Measurements from ENCODE around the gene SPDYE1. TPM values are rescaled to one million over a fixed set of nuclear protein-coding genes. Genes with fewer than 3 reads are reported as not detected.

Gene SPDYE1
- total RNA-seq, 1 donor from 2014 or later: not detected

DNA sequence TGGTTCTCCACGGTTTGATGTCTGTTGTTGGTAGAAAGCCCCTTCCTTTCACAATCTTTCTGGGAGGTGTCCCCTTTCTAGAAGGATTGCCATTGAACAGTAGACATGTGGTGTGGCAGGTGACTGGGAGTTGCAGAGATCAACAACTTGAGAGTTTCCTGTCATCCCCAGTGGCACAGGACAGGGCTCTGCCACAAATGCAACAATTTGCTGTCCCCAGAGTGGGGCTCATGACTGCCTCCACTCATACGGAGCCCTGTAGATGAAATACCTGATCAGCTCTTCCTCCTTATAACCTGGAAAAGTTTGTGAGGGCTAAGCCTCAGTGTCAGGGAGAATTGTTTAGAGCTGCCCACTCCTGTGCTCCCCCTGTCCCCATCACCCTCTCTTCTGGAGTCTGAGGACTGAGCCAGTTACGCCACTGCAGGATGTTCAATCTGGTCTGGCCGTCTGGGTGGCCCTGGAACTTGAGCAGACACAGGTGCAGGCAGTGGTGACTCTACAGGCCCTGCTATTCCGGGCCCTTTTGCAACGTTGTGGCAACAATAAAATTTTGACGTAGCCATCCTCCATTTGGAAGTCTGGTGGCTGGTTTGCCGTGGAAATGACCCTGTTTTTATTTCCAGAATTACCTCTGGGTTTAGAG lies 53.3 kb downstream of the SPDYE1 start:
- no peak overlapping the region for H3K4me3 Mint-ChIP-seq (ENCODE audit: unreplicated experiment)
- H3K27ac Mint-ChIP-seq (ENCODE audit: unreplicated experiment): no peak overlapping the region
- H3K4me1 Mint-ChIP-seq (ENCODE audit: low read depth, unreplicated experiment): peaks cover 14% of the 10 kb centered on the region
- Histone ChIP-seq H3K4me3 (ENCODE audit: insufficient read depth, low read depth, low read length) (no peak overlapping the region), H3K4me1 (ENCODE audit: insufficient read depth, low read length) (peaks cover under 1% of the 10 kb centered on the region), H2AFZ (ENCODE audit: low read depth, low read length) (no peak overlapping the region), H3K9ac (ENCODE audit: low read length) (no peak overlapping the region), H3K4me2 (ENCODE audit: low read length) (no peak overlapping the region), H3K27me3 (ENCODE audit: insufficient read depth, low read length) (no peaks in the 10 kb centered on the region), H3K79me2 (ENCODE audit: insufficient read depth, low read length) (peaks cover 71% of the 10 kb centered on the region), H3K36me3 (ENCODE audit: insufficient read depth, low read length) (peaks cover 36% of the 10 kb centered on the region), H4K20me1 (ENCODE audit: insufficient read depth, low read length) (peaks cover 75% of the 10 kb centered on the region), H3K9me3 (ENCODE audit: insufficient read depth, low read depth, low read length) (no peaks in the 10 kb centered on the region), H3K27ac (ENCODE audit: low read depth, low read length) (no peak overlapping the region)
- DNase-seq (ENCODE audit: low read depth): no peak
- no peaks in the 10 kb centered on the region for H3K9me3 Mint-ChIP-seq (ENCODE audit: unreplicated experiment)
- H3K27me3 Mint-ChIP-seq (ENCODE audit: low read depth, unreplicated experiment): no peaks in the 10 kb centered on the region
- FAIRE-seq: no peak
- no peak for TF ChIP-seq EZH2 (IDR thresholded peaks at IDR 0.05; ENCODE audit: insufficient read depth, low read length)
- TF ChIP-seq, protein P1, sequence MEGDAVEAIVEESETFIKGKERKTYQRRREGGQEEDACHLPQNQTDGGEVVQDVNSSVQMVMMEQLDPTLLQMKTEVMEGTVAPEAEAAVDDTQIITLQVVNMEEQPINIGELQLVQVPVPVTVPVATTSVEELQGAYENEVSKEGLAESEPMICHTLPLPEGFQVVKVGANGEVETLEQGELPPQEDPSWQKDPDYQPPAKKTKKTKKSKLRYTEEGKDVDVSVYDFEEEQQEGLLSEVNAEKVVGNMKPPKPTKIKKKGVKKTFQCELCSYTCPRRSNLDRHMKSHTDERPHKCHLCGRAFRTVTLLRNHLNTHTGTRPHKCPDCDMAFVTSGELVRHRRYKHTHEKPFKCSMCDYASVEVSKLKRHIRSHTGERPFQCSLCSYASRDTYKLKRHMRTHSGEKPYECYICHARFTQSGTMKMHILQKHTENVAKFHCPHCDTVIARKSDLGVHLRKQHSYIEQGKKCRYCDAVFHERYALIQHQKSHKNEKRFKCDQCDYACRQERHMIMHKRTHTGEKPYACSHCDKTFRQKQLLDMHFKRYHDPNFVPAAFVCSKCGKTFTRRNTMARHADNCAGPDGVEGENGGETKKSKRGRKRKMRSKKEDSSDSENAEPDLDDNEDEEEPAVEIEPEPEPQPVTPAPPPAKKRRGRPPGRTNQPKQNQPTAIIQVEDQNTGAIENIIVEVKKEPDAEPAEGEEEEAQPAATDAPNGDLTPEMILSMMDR (IDR thresholded peaks at IDR 0.05; ENCODE audit: insufficient read depth, low read depth, low read length): no peak
- H3K36me3 Mint-ChIP-seq (ENCODE audit: low read depth, unreplicated experiment): peaks cover 24% of the 10 kb centered on the region

DNA sequence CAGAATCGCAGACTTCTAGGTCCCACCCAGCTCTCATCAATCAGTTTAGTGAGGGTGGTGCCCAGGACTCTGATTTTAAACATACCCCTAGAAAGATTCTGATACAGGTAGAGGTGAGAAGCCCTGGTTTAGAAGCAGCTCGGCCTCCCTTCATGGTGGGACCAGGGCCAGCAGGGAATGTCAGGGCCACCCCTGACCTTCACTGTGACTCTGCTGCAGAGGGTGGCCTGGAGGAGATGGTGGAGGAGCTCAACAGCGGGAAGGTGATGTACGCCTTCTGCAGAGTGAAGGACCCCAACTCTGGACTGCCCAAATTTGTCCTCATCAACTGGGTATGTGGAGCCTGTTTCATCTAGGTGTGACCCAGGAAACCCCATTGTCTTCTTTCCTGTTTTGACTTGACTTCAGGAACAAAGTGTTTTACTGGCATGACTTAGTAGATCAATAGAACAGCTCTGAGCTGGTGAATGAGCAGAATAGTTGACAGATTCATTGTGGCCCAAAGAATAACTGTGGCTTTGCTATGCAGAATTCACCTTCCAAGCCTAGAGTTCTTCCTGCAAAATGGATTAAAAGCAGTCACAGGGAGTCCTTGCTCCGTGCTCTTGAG lies 54.0 kb downstream of the SPDYE1 start:
- H3K27ac Mint-ChIP-seq (ENCODE audit: unreplicated experiment): no peak overlapping the region
- peaks cover 27% of the 10 kb centered on the region for H3K36me3 Mint-ChIP-seq (ENCODE audit: low read depth, unreplicated experiment)
- H3K4me3 Mint-ChIP-seq (ENCODE audit: unreplicated experiment): no peak overlapping the region
- H4K20me1 ChIP-seq (ENCODE audit: insufficient read depth, low read length): peaks cover 75% of the 10 kb centered on the region
- H3K4me1 Mint-ChIP-seq (ENCODE audit: low read depth, unreplicated experiment): peaks cover 7% of the 10 kb centered on the region
- no peaks in the 10 kb centered on the region for H3K9me3 Mint-ChIP-seq (ENCODE audit: unreplicated experiment)
- H3K9ac ChIP-seq (ENCODE audit: low read length): no peak overlapping the region
- H3K4me1 ChIP-seq (ENCODE audit: insufficient read depth, low read length): no peaks in the 10 kb centered on the region
- TF ChIP-seq, protein P1 (IDR thresholded peaks at IDR 0.05; ENCODE audit: insufficient read depth, low read depth, low read length): no peak
- no peak for TF ChIP-seq EZH2 (IDR thresholded peaks at IDR 0.05; ENCODE audit: insufficient read depth, low read length)
- H3K27ac ChIP-seq (ENCODE audit: low read depth, low read length): no peak overlapping the region
- no peak overlapping the region for H2AFZ ChIP-seq (ENCODE audit: low read depth, low read length)
- no peaks in the 10 kb centered on the region for H3K9me3 ChIP-seq (ENCODE audit: insufficient read depth, low read depth, low read length)
- no peak for FAIRE-seq
- no peak for DNase-seq (ENCODE audit: low read depth)
- H3K27me3 ChIP-seq (ENCODE audit: insufficient read depth, low read length): no peaks in the 10 kb centered on the region
- H3K36me3 ChIP-seq (ENCODE audit: insufficient read depth, low read length): peaks cover 36% of the 10 kb centered on the region
- H3K79me2 ChIP-seq (ENCODE audit: insufficient read depth, low read length): peaks cover 71% of the 10 kb centered on the region
- H3K4me2 ChIP-seq (ENCODE audit: low read length): no peak overlapping the region
- H3K4me3 ChIP-seq (ENCODE audit: insufficient read depth, low read depth, low read length): no peak overlapping the region
- no peaks in the 10 kb centered on the region for H3K27me3 Mint-ChIP-seq (ENCODE audit: low read depth, unreplicated experiment)
